Testis (tissue), 3 donors: ENCODE results near the gene AMDHD2. TPM values are rescaled to one million over a fixed set of nuclear protein-coding genes. Genes with fewer than 3 reads are reported as not detected.

Experiments
- DNase-seq: peaks from one replicate; pipeline ENCODE4 v3.0.0-alpha.2; 2019
- H3K27ac ChIP-seq, 2 donors: fragments of 200-600 bp; sonication (generic); one replicate each; pipeline ENCODE4 v1.5.1; 2019
- H3K27me3 ChIP-seq: fragments of 200-600 bp; sonication (generic); one replicate; pipeline ENCODE4 v1.5.1; 2019
- H3K36me3 ChIP-seq: fragments of 200-600 bp; sonication (generic); one replicate; pipeline ENCODE4 v1.5.1; 2017; ENCODE audit warnings: low read depth; ENCODE audit errors: missing control alignments
- H3K4me1 ChIP-seq: fragments of 200-600 bp; sonication (generic); one replicate; pipeline ENCODE4 v1.5.1; 2019
- H3K4me3 ChIP-seq, 2 donors: fragments of 200-600 bp; sonication (generic); one replicate each; pipeline ENCODE4 v1.5.1; 2017 to 2019
- H3K9me3 ChIP-seq: fragments of 200-600 bp; sonication (generic); one replicate; pipeline ENCODE4 v1.5.1; 2017
- CTCF ChIP-seq, 3 experiments: fragments of 450-650 bp in 2 of 3; fragments of 200-600 bp in 1 of 3; sonication (generic) in 1 of 3; IDR thresholded peaks; one replicate each; pipeline ENCODE4 v1.5.1; 2016 to 2019; ENCODE audit warnings: antibody characterized with exemption in 3 of 3, mild to moderate bottlenecking in 2 of 3, moderate library complexity in 1 of 3
- POLR2A ChIP-seq: fragments of 450-650 bp; IDR thresholded peaks from one replicate; pipeline ENCODE4 v1.6.1; 2017; ENCODE audit warnings: antibody characterized with exemption, mild to moderate bottlenecking, moderate library complexity
- WGBS, 2 donors: methylation state at CpG; one replicate each; pipeline ENCODE4 v1.1.5; 2018; 5-methylcytosine and 5-hydroxymethylcytosine counted together
- intact Hi-C: fragments of 100-400 bp; cut with DNase I; formaldehyde crosslinking; loops from one replicate; pipeline ENCODE4 v1.15.1; 2023; ENCODE audit warnings: low total_unique reads
- polyA plus RNA-seq: library from polyadenylated mRNA; stranded (reverse); fragments of 350-450 nt; fragmentation: Illumina TruSeq; extraction: RNeasy Lipid Tissue Mini Kit (QIAGEN cat#74804); gene quantifications from one replicate; pipeline ENCODE4 v1.2.3, GENCODE V29; 2014; ENCODE audit warnings: low read depth, low replicate concordance; ENCODE audit not compliant: insufficient read depth
- total RNA-seq, 2 donors: library from RNA; depleted of rRNA; stranded (reverse); fragments of >200 nt; gene quantifications; one replicate each; pipeline ENCODE4 v1.2.3, GENCODE V29; 2016

AMDHD2 gene
- total and polyA plus RNA-seq, 3 donors from 2014 or later, result 58.6 to 78.8 (median 72.8) TPM

GRCh38 chr16:2489581-2489980 is 30.6 kb upstream of the AMDHD2 start:
- DNase-seq, result no peak
- Histone ChIP-seq H3K27me3 (no peaks in the 10 kb centered on the region), H3K4me3 (no peak overlapping the region), H3K36me3 (no peaks in the 10 kb centered on the region), H3K27ac (no peak overlapping the region), H3K9me3 (no peaks in the 10 kb centered on the region), H3K4me1 (peaks cover 4% of the 10 kb centered on the region)
- 93 to 94% methylated on average over 16 of the region's 16 CpGs for WGBS, 2 donors
- intact Hi-C loops, result loop anchor here (10.0 kb wide), 1 partner anchor 155 kb away; no protein-coding TSS in a partner anchor
- no peak for TF ChIP-seq CTCF (IDR thresholded peaks at IDR 0.05)
- no peak for TF ChIP-seq POLR2A

DNA sequence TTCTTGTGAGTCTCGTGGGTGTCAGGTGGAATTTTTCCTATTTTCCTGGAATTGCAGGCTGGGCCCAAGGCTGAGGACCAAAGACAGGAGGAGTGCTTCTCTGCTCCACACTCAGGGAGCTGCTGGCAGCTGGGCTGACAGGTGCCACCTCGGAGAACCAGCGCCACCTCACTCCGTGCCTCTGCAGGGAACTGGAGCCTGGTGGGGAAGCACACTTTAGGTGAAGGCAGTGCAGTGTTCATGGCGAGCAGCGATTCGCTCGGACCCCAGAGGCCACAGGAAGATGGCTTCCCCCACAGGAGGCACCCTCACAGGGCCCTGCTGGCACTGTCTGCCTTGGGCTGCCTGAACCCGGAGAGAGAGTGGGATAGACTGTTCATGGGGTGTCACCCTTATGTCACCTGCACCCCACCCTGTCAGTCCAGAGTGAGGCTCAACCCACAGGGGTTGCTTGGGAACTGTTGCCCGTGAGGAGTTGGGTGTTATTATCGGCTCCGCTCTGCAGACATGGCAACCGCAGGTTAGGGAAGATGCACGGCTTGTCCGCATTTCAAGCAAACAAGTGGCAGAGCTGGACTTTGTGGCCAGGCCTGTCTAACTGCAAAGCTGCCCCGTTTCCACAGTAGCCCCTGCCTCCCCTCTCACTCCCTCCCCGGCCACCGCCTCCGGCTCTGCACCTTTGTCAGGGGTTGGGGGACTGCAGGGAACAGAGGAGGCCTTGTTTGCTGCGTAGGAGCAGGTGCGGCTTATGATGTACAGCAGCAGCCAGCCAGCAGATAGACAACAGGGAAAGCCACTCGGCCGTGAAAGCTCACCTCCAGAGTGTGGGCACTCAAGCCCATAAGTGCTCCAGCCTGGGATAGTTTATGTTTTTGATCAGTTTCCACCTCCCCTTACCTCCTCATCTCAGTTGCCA is 29.7 kb upstream of the AMDHD2 start:
- intact Hi-C loops, result no loop called here
- Histone ChIP-seq H3K36me3 (no peaks in the 10 kb centered on the region), H3K27me3 (no peaks in the 10 kb centered on the region), H3K9me3 (no peaks in the 10 kb centered on the region), H3K27ac (no peak overlapping the region), H3K4me1 (peaks cover 4% of the 10 kb centered on the region), H3K4me3 (no peak overlapping the region)
- no peak for DNase-seq
- 86 to 88% methylated on average over 15 to 23 of the region's 23 CpGs for WGBS, 2 donors
- TF ChIP-seq CTCF (IDR thresholded peaks at IDR 0.05), result no peak
- no peak for TF ChIP-seq POLR2A

GRCh38 chr16:2492292-2492691 is 27.9 kb upstream of the AMDHD2 start:
- Histone ChIP-seq H3K9me3 (no peaks in the 10 kb centered on the region), H3K4me1 (peaks cover 5% of the 10 kb centered on the region), H3K27ac (no peak overlapping the region), H3K36me3 (no peaks in the 10 kb centered on the region), H3K4me3 (no peak overlapping the region), H3K27me3 (no peaks in the 10 kb centered on the region)
- 93 to 96% methylated on average over 13 of the region's 13 CpGs for WGBS, 2 donors
- TF ChIP-seq POLR2A, result no peak
- TF ChIP-seq CTCF (IDR thresholded peaks at IDR 0.05), result no peak
- intact Hi-C loops, result no loop called here
- no peak for DNase-seq

GRCh38 chr16:2493605-2494004 is 26.6 kb upstream of the AMDHD2 start:
- intact Hi-C loops, result no loop called here
- no peak for DNase-seq
- 73 to 75% methylated on average over 6 of the region's 6 CpGs for WGBS, 2 donors
- Histone ChIP-seq H3K4me3 (no peak overlapping the region), H3K36me3 (no peaks in the 10 kb centered on the region), H3K9me3 (no peaks in the 10 kb centered on the region), H3K4me1 (peaks cover 15% of the 10 kb centered on the region), H3K27ac (no peak overlapping the region), H3K27me3 (no peaks in the 10 kb centered on the region)
- TF ChIP-seq CTCF (IDR thresholded peaks at IDR 0.05) (no peak), POLR2A (no peak)

- 94 to 98% methylated on average over 5 of the region's 5 CpGs for WGBS, 2 donors
- no peak for DNase-seq
- H3K9me3 ChIP-seq, result no peaks in the 10 kb centered on the region
- no peaks in the 10 kb centered on the region for H3K36me3 ChIP-seq
- no peak for TF ChIP-seq CTCF (IDR thresholded peaks at IDR 0.05)
- no peak for TF ChIP-seq POLR2A
- intact Hi-C loops, result no loop called here
- H3K27ac ChIP-seq, result no peak overlapping the region
- H3K27me3 ChIP-seq, result no peaks in the 10 kb centered on the region
- peaks cover 15% of the 10 kb centered on the region for H3K4me1 ChIP-seq
- H3K4me3 ChIP-seq, result no peak overlapping the region
Observed at GRCh38 chr16:2494616-2495015, 25.6 kb upstream of the AMDHD2 start.
